ENCODE results near the gene ZNF574.

The ZNF574 gene

GRCh38 chr19:42105368-42105767 lies 29.4 kb downstream of the ZNF574 start:
- DNase-seq, result no peak

GRCh38 chr19:42108527-42109389 lies 32.8 kb downstream of the ZNF574 start:
- peak; percentile 78 for DNase-seq

- DNase-seq, result no peak
These were observed 33.9 kb downstream of the ZNF574 start for GRCh38 chr19:42109896-42110295.

- no peak for DNase-seq
These were observed 34.7 kb downstream of the ZNF574 start for GRCh38 chr19:42110658-42111057.

GRCh38 chr19:42111384-42111783 lies 35.4 kb downstream of the ZNF574 start:
- DNase-seq, result no peak

GRCh38 chr19:42111811-42112210 lies 35.8 kb downstream of the ZNF574 start:
- DNase-seq, result no peak

- peak; percentile 68 for DNase-seq
These were observed 37.8 kb downstream of the ZNF574 start for GRCh38 chr19:42113641-42114348.

GRCh38 chr19:42114412-42114811 lies 38.4 kb downstream of the ZNF574 start:
- peak; percentile 71 for DNase-seq

GRCh38 chr19:42115219-42115618 lies 39.3 kb downstream of the ZNF574 start:
- no peak for DNase-seq

- DNase-seq, result no peak
These were observed 39.7 kb downstream of the ZNF574 start for GRCh38 chr19:42115705-42116104.

- no peak for DNase-seq
These were observed 40.5 kb downstream of the ZNF574 start for GRCh38 chr19:42116308-42117075.

- DNase-seq, result no peak
These were observed 41.1 kb downstream of the ZNF574 start for GRCh38 chr19:42117076-42117475.

- DNase-seq, result no peak
These were observed 44.5 kb downstream of the ZNF574 start for GRCh38 chr19:42120276-42120980.

GRCh38 chr19:42121036-42121621 lies 45.2 kb downstream of the ZNF574 start:
- no peak for DNase-seq

GRCh38 chr19:42121656-42122069 lies 45.7 kb downstream of the ZNF574 start:
- DNase-seq, result no peak

- DNase-seq, result no peak
These were observed 47.0 kb downstream of the ZNF574 start for GRCh38 chr19:42122691-42123607.

GRCh38 chr19:42123765-42124164 lies 47.8 kb downstream of the ZNF574 start:
- no peak for DNase-seq

- no peak for DNase-seq
These were observed 48.5 kb downstream of the ZNF574 start for GRCh38 chr19:42124386-42124901.

GRCh38 chr19:42125536-42125935 lies 49.6 kb downstream of the ZNF574 start:
- no peak for DNase-seq

- DNase-seq, result no peak
These were observed 50.6 kb downstream of the ZNF574 start for GRCh38 chr19:42126574-42126973.

Measured in NCI-H1105 (cell line).